Measurements from ENCODE around the gene GLRX5. TPM values are rescaled to one million over a fixed set of nuclear protein-coding genes. Genes with fewer than 3 reads are reported as not detected.

GLRX5 gene
- total and polyA plus RNA-seq, 5 donors: 78.1 to 111 (median 78.7) TPM

DNA sequence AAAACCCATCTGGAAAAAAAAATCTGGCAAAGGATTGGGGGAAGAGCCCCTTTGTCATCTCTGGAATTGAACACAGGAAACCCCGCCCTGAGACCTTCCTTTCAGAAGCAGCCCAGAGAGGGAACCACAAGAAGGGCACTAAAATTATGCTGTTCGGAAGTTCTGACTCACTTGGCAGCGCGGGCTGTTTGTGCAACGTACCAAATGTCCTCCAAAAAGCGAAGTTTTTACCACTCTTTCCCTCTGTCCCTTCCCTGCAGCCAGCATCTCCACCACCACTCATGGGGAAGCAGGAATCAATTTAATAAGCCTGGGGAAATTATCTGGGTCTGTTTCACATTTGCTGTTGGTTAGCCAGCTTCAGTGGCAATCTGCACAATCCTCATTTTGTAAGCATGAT lies 15.2 kb upstream of the GLRX5 start:
- 31% methylated on average over 6 of the region's 6 CpGs for WGBS
- peak; percentile 32 to 53 for ATAC-seq
- H3K27ac ChIP-seq (ENCODE audit: low read length): peak overlapping the region; percentile 70
- peak; percentile 88 to 92 (median 90) for DNase-seq
- H3K4me3 ChIP-seq (ENCODE audit: low read length): no peak overlapping the region
- no peaks in the 10 kb centered on the region for H3K9me3 ChIP-seq (ENCODE audit: control insufficient read depth, low read length)
- intact Hi-C loops (cut with DNase I): no loop called here
- peaks cover 41% of the 10 kb centered on the region for H3K4me1 ChIP-seq (ENCODE audit: control insufficient read depth, insufficient read depth, low read length)
- H3K27me3 ChIP-seq (ENCODE audit: control insufficient read depth, insufficient read depth): no peaks in the 10 kb centered on the region

DNA sequence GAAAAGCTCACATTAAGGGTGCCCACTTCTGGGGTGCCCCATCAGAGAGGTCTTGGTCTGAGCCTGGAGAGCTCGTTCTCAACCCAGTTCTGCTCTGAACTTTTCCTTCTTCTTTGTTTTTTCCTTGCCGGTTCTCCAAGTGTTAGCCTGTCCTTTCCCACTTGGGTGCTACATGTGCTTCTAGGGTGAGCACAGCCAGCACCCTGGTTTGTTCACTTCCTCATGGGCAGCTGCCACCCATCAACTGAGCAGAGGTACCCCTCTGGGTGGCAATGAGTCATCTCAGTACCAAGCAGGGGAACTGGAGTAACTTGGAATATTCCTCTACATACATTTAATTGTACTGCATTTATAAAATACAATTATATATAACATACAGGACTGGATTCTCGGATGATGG lies 14.5 kb upstream of the GLRX5 start:
- H3K9me3 ChIP-seq (ENCODE audit: control insufficient read depth, low read length): no peaks in the 10 kb centered on the region
- H3K27me3 ChIP-seq (ENCODE audit: control insufficient read depth, insufficient read depth): no peaks in the 10 kb centered on the region
- peaks cover 36% of the 10 kb centered on the region for H3K4me1 ChIP-seq (ENCODE audit: control insufficient read depth, insufficient read depth, low read length)
- no peak overlapping the region for H3K4me3 ChIP-seq (ENCODE audit: low read length)
- 77% methylated on average over 3 of the region's 3 CpGs for WGBS
- intact Hi-C loops (cut with DNase I): no loop called here
- ATAC-seq: no peak
- H3K27ac ChIP-seq (ENCODE audit: low read length): peak overlapping the region; percentile 70
- DNase-seq: no peak

DNA sequence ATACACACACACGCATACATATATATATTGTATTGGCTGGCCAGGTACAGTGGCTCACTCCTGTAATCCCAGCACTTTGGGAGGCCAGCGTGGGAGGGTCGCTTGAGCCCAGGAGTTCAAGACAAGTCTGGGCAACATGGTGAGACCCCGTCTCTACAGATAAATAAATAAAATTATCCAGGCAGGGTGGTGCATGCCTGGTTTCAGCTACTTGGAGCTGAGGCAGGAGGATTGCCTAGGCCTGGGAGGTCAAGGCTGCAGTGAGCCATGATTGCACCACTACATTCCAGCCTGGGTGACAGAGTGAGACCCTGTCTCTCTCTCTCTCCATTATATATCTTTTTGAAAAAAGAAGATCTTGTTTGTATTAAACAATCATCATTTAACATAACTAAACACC lies 13.8 kb upstream of the GLRX5 start:
- intact Hi-C loops (cut with DNase I): no loop called here
- ATAC-seq (no peak), DNase-seq (no peak)
- peaks cover 32% of the 10 kb centered on the region for H3K4me1 ChIP-seq (ENCODE audit: control insufficient read depth, insufficient read depth, low read length)
- H3K9me3 ChIP-seq (ENCODE audit: control insufficient read depth, low read length): no peaks in the 10 kb centered on the region
- no peak overlapping the region for H3K4me3 ChIP-seq (ENCODE audit: low read length)
- no peak overlapping the region for H3K27ac ChIP-seq (ENCODE audit: low read length)
- WGBS: 92% methylated on average over 4 of the region's 4 CpGs
- H3K27me3 ChIP-seq (ENCODE audit: control insufficient read depth, insufficient read depth): no peaks in the 10 kb centered on the region

DNA sequence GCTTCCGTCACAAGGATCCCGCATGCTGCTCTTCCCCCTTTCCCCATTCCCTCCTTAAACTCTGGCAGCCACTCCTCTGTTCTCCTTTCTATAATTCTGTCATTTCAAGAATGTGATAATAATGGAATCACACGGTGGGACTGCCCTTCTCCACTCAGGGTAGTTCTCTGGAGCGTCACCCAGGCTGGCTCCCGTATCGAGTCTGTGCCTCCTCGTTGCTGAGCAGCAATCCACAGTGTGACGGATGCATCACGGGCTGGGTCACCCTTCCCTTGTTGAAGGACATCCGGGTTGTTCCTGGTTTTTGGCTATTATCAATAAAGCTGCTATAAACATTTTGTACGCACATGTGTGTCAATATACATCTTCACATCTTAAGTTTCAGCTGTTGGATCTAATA lies 12.7 kb upstream of the GLRX5 start:
- peaks cover 32% of the 10 kb centered on the region for H3K4me1 ChIP-seq (ENCODE audit: control insufficient read depth, insufficient read depth, low read length)
- H3K9me3 ChIP-seq (ENCODE audit: control insufficient read depth, low read length): no peaks in the 10 kb centered on the region
- DNase-seq: peak; percentile 38 to 69 (median 68)
- no peak overlapping the region for H3K4me3 ChIP-seq (ENCODE audit: low read length)
- intact Hi-C loops (cut with DNase I): no loop called here
- no peaks in the 10 kb centered on the region for H3K27me3 ChIP-seq (ENCODE audit: control insufficient read depth, insufficient read depth)
- WGBS: 77% methylated on average over 11 of the region's 11 CpGs
- peak in 1 of 2 donors; percentile 9 for ATAC-seq
- peak overlapping the region; percentile 14 for H3K27ac ChIP-seq (ENCODE audit: low read length)

DNA sequence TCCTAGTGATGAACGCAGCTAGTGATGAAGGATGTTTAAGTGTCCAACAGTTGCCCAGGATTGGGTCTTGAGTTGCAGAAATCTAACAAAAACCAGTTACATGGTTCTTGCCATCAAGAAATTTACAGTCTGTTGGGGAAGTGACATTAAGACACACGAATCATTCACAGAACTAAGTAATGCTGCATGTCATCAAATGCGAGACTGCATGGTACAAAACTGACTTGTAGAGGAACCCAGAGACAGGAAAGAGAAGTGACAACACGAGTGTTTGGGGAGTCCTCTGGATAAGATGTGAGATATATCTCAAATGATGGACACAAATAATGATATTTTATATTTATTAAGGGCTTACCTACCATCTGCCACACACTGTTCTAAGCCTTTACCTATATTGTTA lies 12.3 kb upstream of the GLRX5 start:
- 81% methylated on average over 4 of the region's 4 CpGs for WGBS
- no peak overlapping the region for H3K4me3 ChIP-seq (ENCODE audit: low read length)
- no peak for DNase-seq
- ATAC-seq: no peak
- intact Hi-C loops (cut with DNase I): no loop called here
- H3K27me3 ChIP-seq (ENCODE audit: control insufficient read depth, insufficient read depth): no peaks in the 10 kb centered on the region
- peaks cover 27% of the 10 kb centered on the region for H3K4me1 ChIP-seq (ENCODE audit: control insufficient read depth, insufficient read depth, low read length)
- no peak overlapping the region for H3K27ac ChIP-seq (ENCODE audit: low read length)
- H3K9me3 ChIP-seq (ENCODE audit: control insufficient read depth, low read length): no peaks in the 10 kb centered on the region

DNA sequence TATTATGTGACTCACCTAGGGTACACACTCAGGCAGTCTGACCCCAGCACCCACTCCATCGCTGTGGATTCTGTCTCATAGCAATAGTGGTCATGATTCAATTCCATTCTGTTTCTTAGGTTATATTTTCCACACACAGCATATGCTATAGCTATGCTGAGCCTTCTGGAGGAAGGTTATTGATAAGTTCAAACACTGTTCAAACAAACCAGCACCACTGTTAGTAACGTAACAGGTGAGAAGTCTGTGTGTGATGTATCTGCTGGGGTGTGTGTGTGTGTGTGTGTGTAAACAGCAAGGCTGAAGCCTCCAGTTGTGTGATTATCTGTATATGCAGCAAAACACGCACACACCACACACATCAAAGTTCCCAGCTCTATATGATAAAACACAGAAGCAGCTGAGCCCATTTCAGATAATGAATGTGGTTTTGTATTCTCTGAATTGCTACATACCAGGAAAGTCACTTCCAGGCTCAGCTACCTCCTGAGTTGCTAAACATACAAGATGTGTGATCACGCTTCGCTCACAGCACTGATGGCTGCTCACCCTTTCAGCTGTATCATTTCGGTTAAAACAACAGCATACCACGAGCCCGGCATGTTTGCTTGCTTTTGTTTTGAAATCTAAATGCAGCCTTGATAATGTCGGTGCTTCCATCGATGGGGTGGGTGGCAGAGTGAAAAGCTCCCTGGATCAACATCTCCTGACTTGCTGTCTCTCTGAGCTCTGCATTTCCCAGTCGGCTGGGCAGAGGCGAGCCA lies 11.6 kb upstream of the GLRX5 start:
- WGBS: 49% methylated on average over 12 of the region's 12 CpGs
- Histone ChIP-seq H3K4me3 (ENCODE audit: low read length) (no peak overlapping the region), H3K9me3 (ENCODE audit: control insufficient read depth, low read length) (no peaks in the 10 kb centered on the region), H3K27me3 (ENCODE audit: control insufficient read depth, insufficient read depth) (no peaks in the 10 kb centered on the region), H3K4me1 (ENCODE audit: control insufficient read depth, insufficient read depth, low read length) (peaks cover 23% of the 10 kb centered on the region), H3K27ac (ENCODE audit: low read length) (peak overlapping the region; percentile 34)
- ATAC-seq (no peak), DNase-seq (peak in 1 of 3 donors; percentile 53)
- intact Hi-C loops (cut with DNase I): no loop called here

DNA sequence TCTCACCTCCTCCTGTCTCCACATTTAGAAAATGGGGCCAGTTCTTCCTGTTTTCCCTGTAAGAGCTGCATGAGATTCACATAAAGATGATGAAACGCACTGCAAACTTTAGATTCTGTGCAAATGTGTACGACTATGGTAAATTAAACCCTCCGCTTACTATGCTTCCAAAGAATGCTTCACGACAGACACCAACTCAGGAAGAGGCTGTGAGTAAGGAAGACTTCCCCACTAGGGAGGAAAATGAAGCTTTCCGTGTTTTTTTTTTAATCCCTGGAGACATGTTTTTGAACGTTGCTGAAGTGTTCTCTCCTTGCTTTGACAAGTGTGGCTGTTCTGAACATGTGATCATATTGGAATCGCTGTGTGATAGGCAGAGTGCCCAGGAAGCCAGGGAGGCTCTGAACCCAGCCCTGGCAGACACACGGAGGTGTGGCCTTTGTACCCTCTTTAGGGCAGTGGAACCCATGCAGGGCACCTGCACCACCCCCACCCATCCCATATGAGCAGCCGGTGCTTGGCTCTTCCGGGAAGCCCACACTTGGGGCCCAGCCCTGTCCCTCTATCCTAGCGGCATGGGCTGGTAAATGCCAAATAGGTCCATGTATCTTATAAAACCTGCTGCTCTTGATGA lies 10.9 kb upstream of the GLRX5 start:
- DNase-seq (peak in 1 of 3 donors; percentile 65), ATAC-seq (peak; percentile 27 to 34)
- H3K27ac ChIP-seq (ENCODE audit: low read length): peak overlapping the region; percentile 21
- H3K4me3 ChIP-seq (ENCODE audit: low read length): no peak overlapping the region
- intact Hi-C loops (cut with DNase I): no loop called here
- H3K4me1 ChIP-seq (ENCODE audit: control insufficient read depth, insufficient read depth, low read length): peaks cover 20% of the 10 kb centered on the region
- 31% methylated on average over 11 of the region's 11 CpGs for WGBS
- H3K27me3 ChIP-seq (ENCODE audit: control insufficient read depth, insufficient read depth): no peaks in the 10 kb centered on the region
- H3K9me3 ChIP-seq (ENCODE audit: control insufficient read depth, low read length): no peaks in the 10 kb centered on the region

DNA sequence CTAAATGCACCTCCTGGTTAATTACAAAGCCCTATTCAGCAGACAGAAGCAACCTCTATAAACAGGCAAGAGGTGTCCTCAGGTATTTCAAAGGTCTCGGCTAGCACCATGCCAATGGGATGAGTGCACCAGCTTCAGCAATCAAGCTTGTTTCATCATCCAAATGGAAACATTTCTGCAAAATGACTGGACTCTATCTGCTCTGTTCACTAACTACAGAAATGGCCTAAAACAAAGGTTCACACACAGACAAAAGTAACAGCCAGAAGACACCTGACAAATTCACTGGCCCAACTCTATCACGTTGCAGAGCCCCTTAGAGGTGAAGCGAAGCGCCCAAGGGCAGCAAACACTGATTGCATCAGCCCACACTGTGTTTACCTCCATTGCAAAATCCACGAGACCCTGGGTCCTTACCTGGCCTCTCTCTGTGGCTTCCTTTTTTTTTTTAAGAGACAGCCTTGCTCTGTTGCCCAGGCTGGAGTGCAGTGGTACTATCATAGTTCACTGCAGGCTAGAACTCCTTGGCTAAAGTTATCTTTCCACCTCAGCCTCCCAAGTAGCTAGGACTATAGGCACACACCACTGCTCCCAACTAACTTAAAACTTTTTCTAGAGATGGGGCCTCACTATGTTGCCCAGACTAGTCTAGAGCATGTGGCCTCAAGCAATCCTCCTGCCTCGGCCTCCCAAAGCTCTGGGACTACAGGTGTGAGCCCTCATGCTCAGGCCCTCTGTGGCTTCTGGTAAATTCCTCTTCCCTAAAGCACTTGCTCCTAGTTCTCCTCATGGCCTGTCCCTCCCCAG lies 9.9 kb upstream of the GLRX5 start:
- Histone ChIP-seq H3K4me3 (ENCODE audit: low read length) (no peak overlapping the region), H3K27me3 (ENCODE audit: control insufficient read depth, insufficient read depth) (no peaks in the 10 kb centered on the region), H3K27ac (ENCODE audit: low read length) (no peak overlapping the region), H3K4me1 (ENCODE audit: control insufficient read depth, insufficient read depth, low read length) (peaks cover 17% of the 10 kb centered on the region), H3K9me3 (ENCODE audit: control insufficient read depth, low read length) (no peaks in the 10 kb centered on the region)
- DNase-seq (peak in 1 of 3 donors; percentile 38), ATAC-seq (no peak)
- intact Hi-C loops (cut with DNase I): loop anchor here in 2 of 4 donors (5.0 kb wide), 1 partner anchor 83 kb away; no protein-coding TSS in a partner anchor
- 87% methylated on average over 6 of the region's 6 CpGs for WGBS

DNA sequence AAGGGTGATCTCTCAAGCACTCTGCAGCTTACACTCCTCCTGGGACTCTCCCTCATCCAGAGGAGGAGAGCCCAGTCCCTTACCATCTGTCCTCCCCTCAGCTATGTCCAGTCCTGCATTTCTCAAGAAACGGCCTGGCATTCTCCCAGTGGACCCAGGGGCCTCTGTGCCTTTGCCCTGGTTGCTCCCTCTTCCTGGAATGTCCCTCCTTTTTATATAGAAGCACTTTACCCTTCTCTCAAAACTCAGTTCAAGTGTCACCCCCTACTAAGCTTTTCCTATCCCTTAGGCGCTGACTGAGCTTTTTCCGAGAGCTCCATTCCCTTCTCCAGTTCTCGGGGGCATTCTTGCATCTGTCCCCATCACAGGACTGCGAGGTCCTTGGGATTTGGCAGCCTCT lies 8.9 kb upstream of the GLRX5 start:
- ATAC-seq: no peak
- Histone ChIP-seq H3K4me3 (ENCODE audit: low read length) (no peak overlapping the region), H3K4me1 (ENCODE audit: control insufficient read depth, insufficient read depth, low read length) (peaks cover 17% of the 10 kb centered on the region), H3K27me3 (ENCODE audit: control insufficient read depth, insufficient read depth) (no peaks in the 10 kb centered on the region), H3K27ac (ENCODE audit: low read length) (no peak overlapping the region), H3K9me3 (ENCODE audit: control insufficient read depth, low read length) (no peaks in the 10 kb centered on the region)
- intact Hi-C loops (cut with DNase I): loop anchor here (2.0 to 5.0 kb wide), 2 partner anchors 83 to 84 kb away; no protein-coding TSS in a partner anchor
- WGBS: 69% methylated on average over 5 of the region's 5 CpGs
- DNase-seq: peak in 1 of 3 donors; percentile 22

DNA sequence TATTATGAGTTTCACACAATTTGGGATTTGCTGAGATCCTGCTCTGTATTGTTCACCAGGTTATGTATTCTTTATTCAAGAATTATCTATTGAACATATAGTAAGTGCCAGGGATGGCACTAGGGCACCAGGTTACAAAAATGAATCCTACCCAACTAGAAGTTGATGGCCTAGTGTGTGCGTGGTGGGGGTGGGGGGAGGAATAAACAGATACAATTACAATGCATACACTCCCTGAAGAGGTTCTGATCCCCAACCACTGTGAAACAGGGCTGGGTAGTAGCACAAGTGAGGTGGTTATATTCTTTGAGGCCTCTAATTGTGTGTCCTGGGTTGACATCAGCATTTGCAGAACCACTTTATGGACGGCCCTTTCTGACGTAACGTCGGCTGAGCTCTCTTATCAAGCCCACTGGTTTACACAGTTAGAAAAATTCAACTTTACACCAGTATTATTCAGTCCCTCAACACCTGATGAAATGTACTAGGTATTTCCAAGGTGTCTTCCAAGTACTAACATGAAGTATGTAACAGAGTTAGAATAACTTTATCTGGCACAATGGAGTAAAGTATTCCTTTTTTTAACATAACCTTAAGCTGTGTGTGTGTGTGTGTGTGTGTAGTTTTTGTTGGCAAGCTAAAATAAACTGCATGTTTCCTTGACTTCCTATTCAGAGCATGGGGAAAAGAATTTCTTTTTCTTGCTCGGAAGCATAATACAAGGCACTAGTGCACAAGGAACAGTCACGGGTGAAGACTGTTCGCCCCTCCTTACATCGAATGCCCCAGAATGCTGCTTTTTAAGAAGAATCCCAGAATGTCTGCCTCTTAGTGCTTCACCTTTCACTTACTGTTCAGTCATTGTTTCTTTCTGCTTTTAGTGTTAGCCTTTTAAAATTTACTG lies 8.1 kb upstream of the GLRX5 start:
- DNase-seq (peak in 2 of 3 donors; percentile 42 to 78), ATAC-seq (peak; percentile 69)
- H3K27me3 ChIP-seq (ENCODE audit: control insufficient read depth, insufficient read depth): no peaks in the 10 kb centered on the region
- intact Hi-C loops (cut with DNase I): loop anchor here (2.0 to 5.0 kb wide), 2 partner anchors 84 kb away; no protein-coding TSS in a partner anchor
- H3K4me3 ChIP-seq (ENCODE audit: low read length): no peak overlapping the region
- peaks cover 17% of the 10 kb centered on the region for H3K4me1 ChIP-seq (ENCODE audit: control insufficient read depth, insufficient read depth, low read length)
- no peaks in the 10 kb centered on the region for H3K9me3 ChIP-seq (ENCODE audit: control insufficient read depth, low read length)
- 38% methylated on average over 9 of the region's 9 CpGs for WGBS
- H3K27ac ChIP-seq (ENCODE audit: low read length): peak overlapping the region; percentile 73
